ENCODE measurements around the gene CAGE1.

CAGE1 gene

GRCh38 chr6:7301702-7302101 lies 87.8 kb downstream of the CAGE1 start:
- no peak for DNase-seq

GRCh38 chr6:7300926-7301325 lies 88.6 kb downstream of the CAGE1 start:
- no peak for DNase-seq

GRCh38 chr6:7298113-7298512 lies 91.4 kb downstream of the CAGE1 start:
- no peak for DNase-seq

DNA sequence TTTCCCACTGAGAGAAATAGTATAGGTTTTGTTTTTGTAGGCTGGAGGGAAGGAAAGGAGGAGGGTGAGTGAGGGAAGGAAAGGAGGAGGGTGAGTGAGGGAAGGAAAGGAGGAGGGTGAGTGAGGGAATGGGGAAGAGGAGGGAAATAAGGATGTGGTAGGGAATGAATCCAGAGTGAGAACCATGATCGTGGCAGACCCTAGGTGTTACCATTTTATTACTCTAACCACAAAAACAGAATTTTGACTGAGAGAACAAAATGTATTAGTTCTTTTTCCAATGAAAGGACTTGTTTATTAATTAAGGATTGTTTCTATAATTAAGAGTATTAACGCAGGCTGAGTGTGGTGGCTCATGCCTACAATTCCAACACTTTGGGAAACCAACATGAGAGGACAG lies 92.9 kb downstream of the CAGE1 start:
- no peak for DNase-seq

- no peak for DNase-seq
Measured at GRCh38 chr6:7295916-7296315, 93.6 kb downstream of the CAGE1 start.

DNA sequence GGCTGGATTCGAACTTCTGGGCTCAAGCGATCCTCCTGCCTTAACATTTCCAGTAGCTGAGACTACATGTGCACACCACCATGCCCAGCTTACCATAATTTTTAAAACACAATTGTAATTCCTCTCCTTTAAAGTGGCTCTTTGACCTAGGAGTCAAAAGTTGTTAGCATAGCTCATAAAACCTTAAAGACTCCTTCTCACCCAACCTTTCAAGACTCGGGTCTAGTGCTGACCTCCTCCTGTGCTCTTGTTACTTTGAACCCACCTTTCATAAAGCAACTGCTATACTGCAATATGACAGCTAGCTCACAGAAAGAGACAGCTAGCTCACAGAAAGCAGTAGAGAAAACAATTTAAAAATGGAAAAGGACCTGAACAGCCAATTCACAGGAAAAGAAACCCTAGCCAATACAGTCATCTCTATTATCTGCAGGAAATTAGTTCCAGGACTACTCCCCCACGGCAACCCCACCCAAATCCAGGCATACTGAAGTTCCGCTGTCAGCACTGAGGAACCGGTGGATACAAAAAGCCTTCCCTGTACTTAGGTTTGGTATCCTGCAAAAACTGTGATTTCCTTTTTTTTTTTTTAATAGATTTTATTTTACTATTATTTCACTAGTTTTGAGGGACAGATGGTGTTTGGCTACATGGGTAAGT lies 96.8 kb downstream of the CAGE1 start:
- DNase-seq, result no peak

DNA sequence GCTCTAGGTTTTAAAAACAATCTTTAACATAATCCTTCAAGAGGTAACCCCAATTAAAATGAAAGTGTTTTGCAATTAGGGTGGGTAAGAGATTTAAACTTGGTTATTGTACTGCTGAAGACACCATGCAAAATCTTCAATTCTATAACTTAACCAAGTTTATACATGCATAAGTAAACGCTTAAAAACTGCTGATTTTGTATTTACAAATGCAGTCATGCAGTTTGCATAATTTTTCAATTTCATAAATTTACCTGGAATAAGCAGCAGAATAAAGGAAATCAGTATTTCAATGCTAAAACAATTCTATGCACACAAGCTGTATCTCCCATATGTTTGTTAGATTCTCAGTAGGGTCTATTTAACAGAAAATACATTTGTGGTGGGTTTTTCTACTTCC lies 99.5 kb downstream of the CAGE1 start:
- no peak for DNase-seq

DNA sequence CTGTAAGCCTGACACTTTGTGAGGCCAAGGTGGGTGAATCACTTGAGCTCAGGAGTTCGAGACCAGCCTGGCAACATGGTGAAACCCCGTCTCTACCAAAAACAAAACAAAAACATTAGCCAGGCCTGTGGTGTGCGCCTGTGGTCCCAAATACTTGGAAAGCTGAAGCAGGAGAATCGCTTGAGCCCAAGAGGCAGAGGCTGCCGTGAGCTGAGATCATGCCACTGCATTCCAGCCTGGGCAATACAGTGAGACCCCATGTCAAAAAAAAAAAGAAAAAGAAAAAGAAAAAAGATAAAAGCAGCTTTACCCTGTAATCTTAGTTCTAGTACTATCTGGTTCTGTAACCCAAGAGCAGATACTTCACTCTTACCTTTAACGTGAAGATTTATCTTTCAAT lies 104.1 kb downstream of the CAGE1 start:
- DNase-seq, result no peak

DNA sequence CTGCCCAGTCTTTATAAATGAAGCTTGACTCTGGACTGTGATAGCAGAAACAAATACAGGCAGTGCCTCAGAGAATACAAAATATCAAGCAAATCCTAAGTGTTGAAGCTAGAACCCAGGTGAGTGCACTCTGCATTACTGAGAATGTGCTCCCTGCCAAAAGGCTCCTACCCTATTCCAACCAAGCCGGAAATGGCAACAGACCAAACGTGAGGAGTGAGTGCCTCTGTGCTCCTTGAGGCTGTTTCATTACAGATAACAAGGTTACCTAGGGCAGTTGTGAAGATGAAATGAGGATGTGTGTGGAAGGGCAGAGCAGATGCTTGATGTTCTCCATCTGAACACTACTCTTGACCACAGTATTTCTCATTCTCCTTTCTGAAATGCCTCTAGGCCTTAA lies 105.9 kb downstream of the CAGE1 start:
- DNase-seq, result no peak

DNA sequence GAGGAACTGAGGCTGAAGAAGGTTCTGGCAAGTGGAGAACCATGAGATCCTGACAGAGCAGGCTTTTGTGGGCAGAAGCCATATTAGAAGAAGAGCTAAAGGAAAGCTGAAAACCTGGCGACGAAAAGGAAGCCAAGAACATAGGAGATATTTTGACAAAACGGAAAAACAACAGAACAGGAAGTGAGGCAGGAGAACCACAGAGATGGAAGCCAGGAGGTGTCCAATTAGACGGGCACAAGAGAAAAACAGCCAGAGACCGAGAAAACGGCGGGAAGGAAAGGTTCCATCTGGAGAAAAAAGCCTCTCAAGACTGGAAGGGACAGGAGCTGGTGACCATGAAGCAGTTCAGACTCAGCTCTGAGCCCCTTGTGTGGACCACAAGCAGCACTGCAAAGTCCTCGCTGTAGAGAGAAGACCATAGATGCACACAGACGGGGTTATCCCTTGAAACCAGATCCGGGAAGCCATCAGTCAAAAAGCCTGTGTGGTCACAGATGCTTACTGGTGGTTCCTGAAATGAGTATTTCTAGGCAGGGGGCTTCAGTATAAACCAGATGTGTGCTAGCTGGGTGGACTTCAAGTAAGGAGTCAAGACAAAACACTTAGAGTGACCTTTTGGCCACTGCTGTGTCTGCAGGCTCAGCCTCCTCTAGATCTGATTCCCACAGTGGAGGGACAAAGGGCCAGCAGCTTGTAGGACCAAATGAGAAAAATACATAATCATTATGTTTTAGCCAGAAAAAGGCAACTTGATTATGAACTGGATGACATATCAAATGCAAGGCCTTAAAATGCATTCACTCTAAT lies 107.2 kb downstream of the CAGE1 start:
- DNase-seq, result no peak

Data from NCI-H446 treated with DMSO at 0.1 percent for 48 hours (cell line).